Gastroesophageal sphincter (tissue), 3 donors: Measurements from ENCODE around the gene GTF2IRD2.
"Not testable (repeated sequence)": the region's sequence is repeated elsewhere in the genome, so short reads cannot be mapped to it uniquely, and the experiment has no call there.

Experiments
- POLR2AphosphoS5 ChIP-seq: sonication (generic); formaldehyde crosslinking; IDR thresholded peaks from one replicate; pipeline ENCODE4 v1.6.1; 2017; ENCODE audit warnings: antibody characterized with exemption
- TF ChIP-seq, protein P1 (sequence below), 4 experiments: fragments of 200-600 bp in 2 of 4; fragments of 450-650 bp in 2 of 4; sonication (generic) in 1 of 4; IDR thresholded peaks; one replicate each; pipeline ENCODE4 v1.5.1; 2017 to 2019; ENCODE audit warnings: antibody characterized with exemption in 4 of 4, mild to moderate bottlenecking in 2 of 4, moderate library complexity in 2 of 4

DNA sequence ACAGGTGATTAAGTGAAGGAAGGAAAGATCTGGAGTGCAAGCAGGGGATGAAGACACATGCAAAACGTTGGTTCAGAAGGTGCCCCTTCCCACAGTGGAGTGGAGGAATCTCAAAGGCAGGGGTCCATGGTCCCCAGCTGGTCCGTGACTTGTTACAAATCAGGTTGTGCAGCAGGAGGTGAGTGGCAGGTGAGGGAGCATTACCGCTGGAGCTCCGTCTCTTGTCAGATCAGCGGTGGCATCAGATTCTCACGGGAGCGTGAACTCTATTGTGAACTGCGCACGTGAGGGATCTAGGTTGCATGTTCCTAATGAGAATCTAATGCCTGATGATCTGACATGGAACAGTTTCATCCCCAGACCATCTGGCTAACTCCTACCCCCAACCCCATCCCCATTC is 21.1 kb upstream of the GTF2IRD2 start:
- TF ChIP-seq POLR2AphosphoS5: not testable (repeated sequence)
- TF ChIP-seq, protein P1, sequence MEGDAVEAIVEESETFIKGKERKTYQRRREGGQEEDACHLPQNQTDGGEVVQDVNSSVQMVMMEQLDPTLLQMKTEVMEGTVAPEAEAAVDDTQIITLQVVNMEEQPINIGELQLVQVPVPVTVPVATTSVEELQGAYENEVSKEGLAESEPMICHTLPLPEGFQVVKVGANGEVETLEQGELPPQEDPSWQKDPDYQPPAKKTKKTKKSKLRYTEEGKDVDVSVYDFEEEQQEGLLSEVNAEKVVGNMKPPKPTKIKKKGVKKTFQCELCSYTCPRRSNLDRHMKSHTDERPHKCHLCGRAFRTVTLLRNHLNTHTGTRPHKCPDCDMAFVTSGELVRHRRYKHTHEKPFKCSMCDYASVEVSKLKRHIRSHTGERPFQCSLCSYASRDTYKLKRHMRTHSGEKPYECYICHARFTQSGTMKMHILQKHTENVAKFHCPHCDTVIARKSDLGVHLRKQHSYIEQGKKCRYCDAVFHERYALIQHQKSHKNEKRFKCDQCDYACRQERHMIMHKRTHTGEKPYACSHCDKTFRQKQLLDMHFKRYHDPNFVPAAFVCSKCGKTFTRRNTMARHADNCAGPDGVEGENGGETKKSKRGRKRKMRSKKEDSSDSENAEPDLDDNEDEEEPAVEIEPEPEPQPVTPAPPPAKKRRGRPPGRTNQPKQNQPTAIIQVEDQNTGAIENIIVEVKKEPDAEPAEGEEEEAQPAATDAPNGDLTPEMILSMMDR (IDR thresholded peaks at IDR 0.05): not testable (repeated sequence)
